ENCODE results near the gene MAP4K4.

The MAP4K4 gene

GRCh38 chr2:101930019-101930418, 232.5 kb downstream of the MAP4K4 start:
- no peak for DNase-seq

GRCh38 chr2:101930847-101931246, 233.3 kb downstream of the MAP4K4 start:
- DNase-seq, result no peak

- peak; percentile 10 for DNase-seq
These were observed 233.9 kb downstream of the MAP4K4 start for GRCh38 chr2:101931402-101931801.

- DNase-seq, result peak; percentile 6
These were observed 238.3 kb downstream of the MAP4K4 start for GRCh38 chr2:101935764-101936163.

- DNase-seq, result no peak
These were observed 245.3 kb downstream of the MAP4K4 start for GRCh38 chr2:101942851-101943250.
